Stimulated activated CD8-positive, alpha-beta memory T cell treated with anti-CD3 and anti-CD28 coated beads, Interleukin-7, amount 100 ng/mL, for 48 hours (primary cell): Measurements from ENCODE around the gene C10orf71.

Experiments
- DNase-seq, 2 donors: peaks; one replicate each; pipeline ENCODE4 v3.0.0-alpha.2; 2020; ENCODE audit warnings: low read depth in 1 of 2; ENCODE audit errors: extremely low read depth in 1 of 2

Gene C10orf71

GRCh38 chr10:49374740-49375139 lies 75.8 kb downstream of the C10orf71 start:
- no peak for DNase-seq

- no peak for DNase-seq
These were observed 76.6 kb downstream of the C10orf71 start for GRCh38 chr10:49375611-49376010.
